Activated CD4-positive, CD25-positive, alpha-beta regulatory T cell treated with anti-CD3 and anti-CD28 coated beads, Interleukin-2, amount 50 U/mL, for 72 hours (primary cell): Measurements from ENCODE around the gene WDR27.
"Not testable (repeated sequence)": the region's sequence is repeated elsewhere in the genome, so short reads cannot be mapped to it uniquely, and the experiment has no call there.

Experiments used
- DNase-seq: peaks from one replicate; pipeline ENCODE4 v3.0.0; 2021

WDR27 gene

DNA sequence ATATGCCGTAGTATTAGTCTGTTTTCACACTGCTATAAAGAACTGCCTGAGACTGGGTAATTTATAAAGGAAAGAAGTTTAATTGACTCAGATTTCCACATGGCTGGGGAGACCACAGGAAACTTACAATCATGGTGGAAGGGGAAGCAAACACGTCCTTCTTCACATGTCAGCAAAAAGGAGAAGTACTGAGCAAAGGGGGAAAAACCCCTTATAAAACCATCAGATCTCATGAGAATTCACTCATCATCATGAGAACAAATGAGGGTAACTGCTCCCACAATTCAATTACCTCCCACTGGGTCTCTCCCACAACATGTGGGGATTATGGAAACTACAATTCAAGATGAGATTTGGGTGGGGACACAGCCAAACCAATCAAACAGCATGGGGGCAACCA is 235.6 kb downstream of the WDR27 start:
- DNase-seq = not testable (repeated sequence)

DNA sequence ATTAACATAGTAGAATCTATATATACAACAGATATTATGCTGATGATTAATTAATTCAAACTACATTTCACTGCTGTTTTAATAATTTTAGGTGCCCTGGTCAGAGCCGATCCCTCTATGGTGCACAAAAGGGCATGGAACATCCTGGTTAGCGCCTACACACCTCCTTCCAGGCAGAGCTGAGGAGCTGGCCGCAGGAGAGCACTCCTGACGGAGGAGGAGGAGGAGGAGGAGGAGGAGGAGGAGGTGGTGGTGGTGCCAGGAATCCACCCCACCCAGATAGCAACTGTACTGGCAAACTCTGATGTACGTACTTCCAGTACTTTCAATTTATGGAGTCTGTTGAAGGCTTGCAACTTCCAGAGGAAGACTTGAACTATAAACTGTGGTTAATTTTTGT is 244.1 kb downstream of the WDR27 start:
- no peak for DNase-seq

DNA sequence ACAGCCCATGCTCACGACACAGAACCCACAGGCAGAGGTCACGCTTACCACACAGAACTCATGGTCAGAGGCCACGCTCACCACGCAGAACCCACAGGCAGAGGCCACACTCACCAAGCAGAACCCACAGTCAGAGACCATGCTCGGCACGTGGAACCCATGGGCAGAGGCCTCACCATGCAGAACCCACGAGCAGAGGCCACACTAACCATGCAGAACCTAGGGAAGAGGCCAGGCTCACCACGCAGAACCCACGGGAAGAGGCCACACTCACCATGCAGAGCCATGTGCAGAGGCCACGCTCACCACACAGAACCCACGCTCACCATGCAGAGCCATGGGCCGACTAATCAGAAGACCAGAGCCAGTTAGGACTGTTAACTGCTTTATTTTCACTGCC is 245.0 kb downstream of the WDR27 start:
- DNase-seq = no peak

DNA sequence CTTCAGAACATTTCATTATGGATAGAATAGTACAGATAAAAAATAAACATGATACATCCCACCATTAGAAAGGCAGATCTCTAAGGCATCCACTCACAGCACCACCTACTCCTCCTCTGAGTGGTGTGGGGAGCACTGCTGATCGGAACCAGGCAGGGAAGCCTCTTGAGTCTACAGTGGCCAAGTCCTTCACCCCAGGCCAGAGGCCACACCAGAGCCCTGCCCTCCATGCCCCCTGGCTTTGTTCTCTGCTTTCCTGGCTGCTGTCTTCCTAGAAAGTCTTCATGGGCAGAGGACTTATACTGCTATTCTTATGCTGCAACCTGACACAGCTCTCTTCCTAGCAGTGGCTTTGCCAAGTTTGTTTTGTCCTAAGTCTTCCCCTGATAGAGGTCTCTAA is 246.4 kb downstream of the WDR27 start:
- no peak for DNase-seq

DNA sequence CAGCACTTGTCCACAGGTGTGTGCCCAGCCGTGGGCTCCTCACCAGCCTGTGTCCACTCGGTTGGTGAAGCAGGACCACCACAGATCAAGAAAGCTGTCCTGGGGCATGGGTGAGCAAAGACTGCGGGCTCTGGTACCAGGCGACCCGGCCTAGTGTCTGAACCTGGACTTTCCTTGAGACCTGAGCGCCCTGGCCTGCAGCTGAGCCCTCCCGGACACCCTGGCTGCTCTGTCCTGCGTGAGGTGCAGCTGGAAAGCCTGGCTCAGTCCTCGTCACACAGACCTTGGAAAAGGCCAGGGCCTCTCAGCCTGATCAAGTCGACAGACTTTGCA is 247.0 kb downstream of the WDR27 start:
- no peak for DNase-seq

DNA sequence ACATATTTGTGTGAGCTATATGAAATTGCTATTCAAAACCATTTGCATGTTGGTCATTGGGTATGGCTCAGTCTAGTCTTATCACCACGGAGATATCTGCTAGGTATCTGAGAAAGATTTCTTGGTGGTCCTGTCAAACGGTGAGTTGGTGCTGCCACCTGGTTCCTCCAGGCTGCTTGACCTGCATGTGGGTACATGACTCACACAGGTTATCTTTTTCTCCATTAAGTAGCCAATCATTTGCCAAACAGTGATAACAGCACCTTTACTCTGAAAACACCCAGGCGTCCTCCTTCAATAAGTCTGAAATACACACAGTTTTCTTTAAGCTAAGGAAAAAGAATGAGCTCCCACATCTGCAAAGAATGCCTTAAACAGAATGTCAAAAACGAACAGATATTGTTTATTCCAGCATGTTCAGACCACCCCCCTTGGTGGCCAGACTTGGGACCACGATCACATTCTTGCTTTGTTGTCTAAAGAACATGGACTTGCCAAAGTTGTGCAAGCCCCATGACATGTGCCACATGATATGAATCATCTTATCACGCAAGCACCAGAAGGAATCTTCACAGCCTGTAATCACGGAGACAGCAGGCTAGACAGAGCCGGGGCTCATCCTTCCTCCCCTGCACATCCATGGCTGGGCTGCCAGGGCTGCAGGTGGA is 247.5 kb downstream of the WDR27 start:
- DNase-seq = no peak

DNA sequence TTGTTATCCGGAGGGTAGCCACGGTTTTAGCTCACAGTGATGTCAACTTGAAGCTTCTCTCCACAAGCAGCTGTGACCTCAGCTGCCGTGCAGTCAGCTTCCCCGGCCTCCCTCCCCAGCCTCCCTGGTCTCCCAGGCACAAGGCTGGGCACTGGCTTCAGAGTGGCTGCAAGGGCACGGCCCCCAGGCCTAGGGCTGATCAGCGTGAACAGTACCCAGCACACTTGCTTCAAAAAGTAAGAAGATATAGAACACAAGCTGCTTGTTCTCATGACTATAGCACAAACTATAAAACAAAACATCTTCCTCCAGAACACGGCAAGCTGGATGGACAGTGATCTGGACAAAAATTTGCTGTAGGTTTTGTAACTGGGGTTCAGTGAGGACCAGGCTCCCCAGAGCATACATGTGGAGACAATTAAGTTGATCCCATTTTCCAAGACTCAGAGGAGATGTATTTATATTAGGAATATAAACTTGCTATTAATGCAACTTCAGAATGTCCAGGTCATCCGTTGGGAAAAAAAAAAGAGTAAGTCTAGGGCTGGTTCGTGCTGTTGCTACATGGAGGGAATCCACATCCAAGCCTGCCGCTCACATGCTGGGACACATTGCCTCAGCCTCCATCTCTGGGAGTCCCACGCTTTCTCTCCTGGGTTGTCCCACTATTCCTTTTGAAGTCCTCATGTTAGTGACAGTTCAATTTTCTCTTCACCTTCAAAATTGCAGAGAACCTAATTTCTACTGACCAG is 248.8 kb downstream of the WDR27 start:
- no peak for DNase-seq

DNA sequence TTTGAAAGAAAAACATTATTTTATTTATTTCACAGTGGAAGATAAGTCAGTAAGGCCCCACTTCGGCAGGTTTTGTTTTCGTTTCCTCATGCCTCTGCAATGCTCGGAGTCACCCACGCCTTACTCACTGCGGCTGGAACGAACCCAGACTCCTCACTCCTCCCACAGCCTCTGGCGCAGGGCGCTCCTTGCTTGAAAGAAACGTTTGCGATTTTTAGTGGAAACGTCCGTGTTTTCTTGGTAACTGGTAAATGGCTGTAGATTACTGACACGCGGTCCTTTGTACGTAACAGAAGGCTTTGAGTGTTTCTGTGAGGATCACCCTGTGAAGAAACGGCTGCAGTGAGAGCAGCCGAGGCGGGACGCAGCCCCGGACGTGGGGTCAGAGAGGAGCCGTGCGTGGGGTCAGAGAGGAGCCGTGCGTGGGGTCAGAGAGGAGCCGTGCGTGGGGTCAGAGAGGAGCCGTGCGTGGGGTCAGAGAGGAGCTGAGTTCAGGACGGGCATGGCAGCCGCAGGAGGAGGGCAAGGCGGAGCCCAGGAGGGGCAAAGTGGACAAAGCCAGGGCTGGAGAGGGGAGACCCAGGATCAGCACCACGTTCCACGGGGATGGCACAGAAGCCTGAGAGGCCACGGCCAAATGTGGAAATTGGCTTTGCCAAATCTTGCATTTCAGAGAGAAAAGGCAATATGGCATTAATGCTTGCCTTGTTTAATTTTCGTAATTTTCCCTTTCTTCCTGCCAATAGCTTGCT is 249.5 kb downstream of the WDR27 start:
- DNase-seq = no peak

DNA sequence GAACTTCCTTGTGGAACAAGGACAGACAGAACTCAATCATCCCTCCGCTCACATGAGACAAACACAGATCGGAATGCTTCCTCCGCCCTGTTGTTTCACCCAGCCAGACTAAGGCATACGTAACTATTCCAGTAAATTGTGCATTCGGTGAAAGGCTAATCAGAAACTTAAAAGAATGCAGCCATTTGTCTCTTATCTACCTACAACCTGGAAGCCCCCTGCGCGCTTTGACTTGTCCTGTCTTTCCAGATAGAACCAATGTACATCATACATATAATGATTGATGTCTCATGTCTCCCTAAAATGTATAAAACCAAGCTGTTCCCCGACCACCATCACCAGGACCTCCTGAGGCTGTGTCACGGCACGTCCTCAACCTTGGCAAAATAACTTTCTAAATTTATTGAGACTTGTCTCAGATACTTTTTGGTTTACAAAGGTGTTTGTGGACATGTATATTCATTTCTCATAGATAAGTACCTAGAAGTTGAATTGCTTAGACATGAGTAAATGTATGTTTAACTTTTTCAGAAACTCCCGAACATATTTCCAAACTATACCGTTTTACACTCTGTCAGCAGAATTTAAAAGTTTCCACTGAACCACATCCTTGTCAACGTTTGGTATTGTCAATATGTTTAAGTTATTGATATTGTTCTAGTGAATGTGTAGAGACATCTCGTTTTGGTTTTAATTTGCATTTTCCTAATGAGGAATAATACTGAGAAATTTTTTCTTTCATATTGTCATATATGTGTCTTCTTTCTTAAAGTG is 250.6 kb downstream of the WDR27 start:
- no peak for DNase-seq

DNA sequence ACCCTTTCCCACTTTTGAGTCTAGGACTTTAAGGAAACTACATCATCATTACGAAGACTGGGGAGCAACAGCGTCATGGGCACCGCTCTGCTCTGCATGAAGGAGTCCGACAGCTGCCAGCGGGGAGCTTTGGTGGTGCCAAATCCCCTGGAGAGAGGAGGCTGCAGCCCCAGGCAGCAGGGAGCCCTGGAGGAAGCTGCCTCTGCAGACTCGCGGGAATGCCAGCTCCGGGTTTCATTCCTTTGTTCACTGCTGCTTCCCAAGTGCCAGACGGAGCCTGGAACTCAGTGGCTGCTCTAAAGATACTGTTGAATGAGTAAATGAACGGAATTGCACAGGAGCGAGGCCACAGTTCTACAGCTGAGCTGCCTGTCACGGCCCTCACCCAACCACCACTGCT is 251.7 kb downstream of the WDR27 start:
- no peak for DNase-seq

DNA sequence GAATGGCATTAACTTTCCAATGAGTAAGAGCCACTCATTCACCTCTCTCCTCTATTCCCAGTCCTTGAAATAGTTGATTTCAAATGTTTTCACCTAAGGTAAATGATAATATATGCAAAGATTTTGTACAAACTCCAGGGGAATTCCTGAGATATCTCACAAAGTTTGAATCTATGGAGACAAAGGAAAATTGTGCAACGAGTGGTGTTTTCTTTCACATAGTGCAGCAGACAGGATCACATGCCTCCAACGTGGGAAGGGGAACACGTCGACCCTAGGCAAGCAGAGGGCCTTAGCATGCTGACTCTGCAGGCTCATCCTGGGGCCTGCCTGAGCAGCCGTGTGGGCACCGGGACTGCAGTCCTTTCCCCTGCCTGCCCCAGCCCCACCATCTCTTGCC is 252.6 kb downstream of the WDR27 start:
- no peak for DNase-seq

DNA sequence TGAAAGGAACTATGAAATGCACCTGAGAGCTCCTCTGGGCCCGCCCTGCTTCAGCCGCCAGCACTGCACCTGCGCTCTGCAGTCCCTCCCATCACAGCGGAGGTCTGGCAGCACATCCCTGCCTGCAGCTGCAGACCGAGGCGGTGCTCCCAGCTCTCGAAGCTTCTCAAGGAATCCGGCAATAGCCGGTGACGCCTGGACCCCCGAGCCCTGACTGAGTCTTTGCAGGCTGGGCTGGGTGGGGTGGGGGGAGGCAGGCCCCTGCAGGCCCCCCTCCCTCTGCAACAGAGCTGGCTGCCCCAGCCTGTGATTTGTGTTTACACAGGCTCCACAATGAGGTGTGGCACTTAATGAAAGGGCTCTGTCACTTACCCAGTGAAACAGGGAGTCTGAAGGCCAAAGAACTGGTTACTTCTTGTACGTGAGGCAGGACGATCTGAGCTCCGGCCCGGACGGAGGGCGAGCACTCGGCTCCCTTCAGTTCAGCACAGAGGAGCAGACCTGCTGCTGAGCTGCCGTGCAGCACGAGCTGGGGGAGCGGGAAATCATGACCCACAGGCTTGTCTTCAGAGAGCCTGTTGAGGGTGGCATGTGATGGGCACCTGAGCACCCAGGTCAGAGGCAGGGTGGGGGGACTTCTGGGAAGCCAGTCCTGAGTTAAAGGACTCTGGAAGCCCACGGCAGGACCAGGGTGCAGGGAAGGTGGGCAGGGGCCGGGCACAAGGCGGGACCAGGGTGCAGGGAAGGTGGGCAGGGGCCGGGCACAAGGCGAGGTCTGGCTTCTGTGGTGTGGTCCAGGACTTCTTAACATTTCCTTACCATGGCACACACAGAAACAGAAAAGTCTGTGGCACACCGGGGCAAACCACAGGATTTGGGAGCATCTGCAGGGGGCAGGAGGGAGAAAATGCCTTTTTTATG is 255.9 kb downstream of the WDR27 start:
- DNase-seq = no peak

DNA sequence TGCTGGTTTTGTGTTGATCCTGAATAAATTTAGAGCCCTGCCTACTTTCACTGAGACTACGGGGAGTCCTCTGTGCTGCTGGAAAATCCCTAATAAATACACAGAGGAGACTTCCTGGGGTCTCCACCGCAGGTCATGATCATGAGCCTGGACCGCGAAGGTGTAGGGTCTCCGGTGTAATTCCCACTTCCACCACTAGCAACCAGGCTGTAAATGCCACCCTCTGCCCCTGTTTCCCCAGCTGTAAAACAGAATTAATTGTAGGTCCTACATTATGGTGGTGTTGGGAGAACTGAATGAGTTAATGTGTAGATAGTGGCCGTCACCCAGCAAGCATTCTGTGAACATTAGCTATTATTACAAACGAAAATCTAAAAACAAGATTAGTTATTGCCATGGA is 256.6 kb downstream of the WDR27 start:
- DNase-seq = no peak

DNA sequence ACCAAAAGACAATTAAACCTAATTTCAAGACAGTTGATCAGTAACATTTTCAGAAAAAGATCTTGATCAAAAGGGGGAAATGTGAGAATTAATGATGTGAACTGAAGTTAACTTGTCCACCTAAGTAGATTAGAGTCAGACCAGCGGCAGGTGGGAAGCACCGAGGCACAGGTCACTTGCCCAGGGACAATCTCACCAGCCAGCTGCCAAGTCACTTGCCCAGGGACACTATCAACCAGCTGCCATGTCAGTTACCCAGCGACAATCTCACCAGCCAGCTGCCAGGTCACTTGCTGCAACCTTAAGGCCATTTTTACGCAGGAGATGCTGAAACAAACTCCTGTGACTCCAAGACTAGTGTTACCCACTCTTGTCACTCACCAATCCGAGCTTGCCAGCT is 260.5 kb downstream of the WDR27 start:
- DNase-seq = no peak

DNA sequence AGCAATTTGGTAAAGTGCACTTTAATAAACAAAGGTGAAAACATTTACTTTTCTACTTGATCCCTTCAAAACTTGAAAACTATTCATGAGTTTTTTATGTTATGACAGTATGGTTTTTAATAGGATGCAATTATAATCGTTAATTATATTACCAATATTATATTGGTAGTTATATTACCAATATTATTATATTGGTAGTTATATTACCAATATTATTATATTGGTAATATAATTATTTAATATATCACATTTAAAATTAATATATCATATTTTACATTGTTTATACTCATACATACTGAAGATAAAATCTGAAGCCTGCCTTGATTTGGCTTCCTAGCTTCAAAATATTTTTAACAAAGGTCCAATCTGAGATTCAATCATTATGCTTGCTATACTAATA is 262.1 kb downstream of the WDR27 start:
- no peak for DNase-seq

DNA sequence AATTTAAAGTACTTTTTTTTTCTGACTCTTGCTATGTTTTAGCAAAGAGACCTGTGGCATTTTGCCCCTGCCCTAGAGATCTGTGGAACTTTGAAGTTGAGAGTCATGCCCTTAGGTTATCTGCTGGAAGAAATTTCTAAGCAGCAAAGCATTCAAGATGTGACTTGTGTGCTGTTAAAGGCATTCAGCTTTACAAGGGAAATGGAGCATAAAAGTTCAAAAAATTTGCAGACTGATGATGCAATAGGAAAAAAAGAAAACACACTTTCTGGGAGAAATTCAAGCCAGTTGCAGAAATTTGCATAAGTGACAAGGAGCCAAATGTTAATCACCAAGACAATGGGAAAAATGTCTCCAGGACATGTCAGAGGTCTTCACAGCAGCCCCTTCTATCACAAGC is 267.3 kb downstream of the WDR27 start:
- DNase-seq = not testable (repeated sequence)

DNA sequence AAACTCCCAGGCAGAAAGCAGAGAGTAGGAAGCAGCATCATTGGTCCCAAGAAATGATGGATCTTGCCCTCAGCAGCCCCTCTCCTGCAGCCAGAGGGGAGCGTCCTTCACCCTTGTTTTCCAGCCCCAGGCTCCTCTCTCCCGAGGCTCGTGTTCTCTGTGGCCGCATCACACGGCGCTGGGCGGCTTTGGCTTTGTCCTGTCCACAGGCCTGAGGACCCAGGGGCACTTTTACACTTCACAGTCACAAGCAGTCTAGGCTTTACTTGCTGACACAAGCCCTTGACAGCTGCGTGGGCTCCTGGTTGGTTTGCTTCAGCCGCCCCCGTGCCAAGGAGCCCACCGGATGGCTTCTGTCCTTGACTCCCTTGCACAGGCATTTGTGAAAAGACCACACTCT is 272.8 kb downstream of the WDR27 start:
- DNase-seq = no peak

DNA sequence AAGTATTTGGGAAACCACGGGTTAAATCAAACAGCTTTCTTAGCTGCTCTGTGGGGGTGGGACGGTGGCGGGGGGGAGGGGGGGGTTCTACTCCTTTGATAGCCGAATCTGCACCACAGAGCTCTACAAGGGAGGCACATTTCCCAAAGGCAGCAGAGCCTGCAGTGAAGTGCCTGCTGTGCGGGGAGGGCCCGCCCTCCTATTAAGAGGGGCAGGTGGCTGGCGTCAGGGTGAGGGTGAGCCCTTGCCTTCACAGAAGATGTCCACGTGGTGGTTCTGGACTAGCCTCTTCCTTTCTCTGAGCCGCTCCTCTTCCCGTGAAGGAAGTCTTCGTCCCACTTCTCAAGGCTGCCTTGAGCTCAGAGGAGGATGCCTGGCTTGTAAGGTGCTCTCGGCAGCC is 273.3 kb downstream of the WDR27 start:
- no peak for DNase-seq

DNA sequence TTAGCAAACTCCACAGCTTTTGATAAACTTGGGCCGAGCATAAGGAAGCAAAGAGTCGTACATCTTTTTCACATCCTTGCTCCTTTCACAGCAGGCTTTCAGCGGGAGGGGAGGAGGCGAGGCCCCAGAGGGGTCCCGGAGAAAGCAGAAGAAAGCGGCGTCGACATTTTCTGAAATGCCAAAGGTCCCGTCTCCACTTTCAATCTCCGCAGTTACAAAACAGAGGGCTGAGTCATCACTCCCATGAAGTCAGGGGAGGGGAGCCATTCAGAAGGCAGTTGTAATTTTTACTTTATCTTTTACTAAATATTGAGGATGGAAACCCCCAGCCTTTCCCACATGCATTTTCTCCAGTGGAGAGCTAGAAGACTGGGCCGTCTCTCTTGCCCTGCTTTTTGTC is 274.0 kb downstream of the WDR27 start:
- DNase-seq = no peak

DNA sequence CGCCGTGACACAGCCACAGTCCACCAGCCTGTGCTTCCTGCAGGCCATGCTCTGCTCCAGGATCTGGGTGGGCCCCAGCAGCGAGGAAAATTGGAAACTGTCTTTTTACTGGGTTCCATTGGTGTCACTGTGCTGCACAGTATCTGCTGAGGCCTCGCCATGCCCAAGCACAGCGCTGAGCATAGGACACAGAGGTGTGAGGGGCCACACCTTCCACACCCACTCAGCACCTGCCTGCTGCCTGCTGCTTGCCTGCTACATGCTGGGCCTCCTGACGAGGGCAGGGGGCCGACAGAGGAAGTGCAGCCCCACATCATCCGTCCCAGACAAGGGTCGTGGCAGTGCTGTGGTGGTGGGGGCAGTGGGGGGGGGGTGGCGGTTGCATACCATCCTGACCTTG is 275.2 kb downstream of the WDR27 start:
- no peak for DNase-seq

DNA sequence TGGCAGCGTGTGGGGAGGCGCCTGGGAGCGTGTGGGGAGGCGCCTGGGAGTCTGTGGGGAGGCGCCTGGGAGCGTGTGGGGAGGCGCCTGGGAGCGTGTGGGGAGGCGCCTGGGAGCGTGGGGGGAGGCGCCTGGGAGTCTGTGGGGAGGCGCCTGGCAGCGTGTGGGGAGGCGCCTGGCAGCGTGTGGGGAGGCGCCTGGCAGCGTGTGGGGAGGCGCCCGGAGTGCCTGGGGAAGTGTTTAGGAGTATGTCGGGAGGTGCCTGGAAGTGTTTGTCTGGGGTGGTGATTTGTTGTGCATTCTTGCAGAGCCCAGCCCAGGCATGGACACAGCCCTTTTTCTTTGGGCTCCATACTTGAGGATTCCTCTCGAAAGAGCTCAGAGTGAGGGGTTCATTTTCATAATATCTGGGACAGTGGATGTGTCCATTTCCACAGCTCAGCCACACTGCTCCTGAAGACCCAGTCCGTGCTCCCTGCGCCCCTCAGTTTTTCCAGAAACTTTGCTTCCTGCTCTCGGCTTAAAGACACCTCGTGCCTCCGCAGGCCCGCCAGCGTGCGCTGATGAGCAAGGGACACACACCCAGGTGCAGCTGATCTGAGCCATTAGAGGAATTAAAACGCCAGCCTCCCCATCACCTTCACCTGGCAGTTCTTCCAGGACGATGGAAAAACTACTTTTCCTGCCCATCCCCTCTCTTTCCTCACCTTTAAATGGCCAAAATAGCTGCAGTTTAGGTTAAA is 276.0 kb downstream of the WDR27 start:
- DNase-seq = no peak

DNA sequence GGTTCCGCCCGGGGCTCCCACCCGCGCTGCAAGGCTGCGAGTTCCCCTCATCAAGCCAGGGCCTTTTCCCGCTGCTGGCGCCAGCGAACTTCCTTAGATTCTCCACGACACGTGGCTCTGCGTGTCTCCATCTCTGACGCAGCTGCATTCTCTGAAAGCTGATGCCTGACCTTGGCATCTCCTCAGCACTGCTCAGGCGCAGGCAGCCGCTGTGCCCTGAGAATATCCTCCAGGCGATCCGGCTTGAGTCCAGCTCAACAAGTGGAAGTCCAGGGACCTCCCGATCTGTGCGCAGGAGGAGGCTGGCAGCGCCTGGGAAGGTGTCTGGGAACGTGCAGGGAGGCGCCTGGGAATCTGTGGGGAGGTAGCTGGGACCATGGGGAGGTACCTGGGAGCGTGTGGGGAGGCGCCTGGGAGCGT is 277.0 kb downstream of the WDR27 start:
- no peak for DNase-seq
